ENCODE results near the gene LRRC53. TPM values are rescaled to one million over a fixed set of nuclear protein-coding genes. Genes with fewer than 3 reads are reported as not detected.

LRRC53 gene
- total and polyA plus RNA-seq, 2 of the 8 experiments (the other 6 are each of a cell fraction or from before 2014, with no cell fraction given) = not detected

DNA sequence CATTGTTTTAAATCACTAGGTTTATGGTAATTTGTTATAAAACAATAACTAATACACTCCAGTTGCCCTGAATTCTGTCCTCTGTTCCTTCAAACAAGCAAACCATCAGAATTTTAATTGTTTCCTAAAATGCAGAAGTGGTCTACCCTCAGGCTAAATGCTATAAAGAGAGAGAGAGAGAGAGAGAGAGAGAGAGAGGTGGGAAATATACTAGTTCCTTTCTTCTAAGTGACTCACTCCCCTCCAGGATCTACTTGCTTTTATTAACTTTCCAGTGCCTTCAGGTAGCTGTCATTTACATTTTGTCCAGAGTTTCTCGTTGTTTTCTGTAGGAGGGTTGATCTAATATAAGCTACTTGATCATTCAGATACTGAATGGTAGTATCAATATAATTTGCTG is 26.4 kb downstream of the LRRC53 start:
- ChIA-PET CTCF (ENCODE audit: partially characterized antibody) (no interaction called here), POLR2A (ENCODE audit: partially characterized antibody) (no interaction called here)
- no peaks in the 10 kb centered on the region for H3K9me3 ChIP-seq (ENCODE audit: insufficient read depth in 2 of 2, low read depth in 1 of 2, low read length in 1 of 2)
- H3K9ac ChIP-seq (replicated peaks in 1 of 4; ENCODE audit: extremely low read depth in 1 of 4, low read depth in 3 of 4, low read length in 3 of 4) = no peak overlapping the region
- no peak overlapping the region for H3K14ac ChIP-seq (ENCODE audit: insufficient read length)
- no peak overlapping the region for H2BK15ac ChIP-seq (ENCODE audit: low read length)
- FAIRE-seq = no peak
- WGBS, 2 experiments (ENCODE audit: extremely low coverage in 1 of 2, insufficient coverage in 1 of 2, insufficient read length in 1 of 2, insufficient replicate concordance in 2 of 2, low coverage in 1 of 2, low lambda C conversion rate in 2 of 2, missing lambda C conversion rate in 1 of 2) = 92% methylated on average over 1 of the region's 1 CpG; no CpG with 5 or more reads in 1 of the 2 experiments
- H2BK5ac ChIP-seq (ENCODE audit: low read depth, low read length) = no peak overlapping the region
- H4K5ac ChIP-seq (ENCODE audit: insufficient read length, low read depth, low read length) = no peak overlapping the region
- TF ChIP-seq RAD21 (IDR thresholded peaks at IDR 0.05 in 1 of 2, conservative IDR thresholded peaks at IDR 0.05 in 1 of 2; ENCODE audit: low read depth in 2 of 2, low read length in 2 of 2) (no peak), SP2 (IDR thresholded peaks at IDR 0.05; ENCODE audit: low read length) (no peak), BCL11A (IDR thresholded peaks at IDR 0.05; ENCODE audit: low read depth in 2 of 2, low read length in 2 of 2) (no peak), EP300 (IDR thresholded peaks at IDR 0.05; ENCODE audit: borderline replicate concordance in 1 of 2, low read depth in 2 of 2, low read length in 2 of 2) (no peak), NANOG (IDR thresholded peaks at IDR 0.05; ENCODE audit: insufficient read depth, low read depth, low read length, poor library complexity, severe bottlenecking) (no peak), TAF7 (optimal IDR thresholded peaks at IDR 0.05; ENCODE audit: borderline replicate concordance, low read depth, low read length) (no peak), HDAC2 (IDR thresholded peaks at IDR 0.05; ENCODE audit: borderline replicate concordance in 1 of 2, low read depth in 2 of 2, low read length in 2 of 2) (no peak), SP1 (IDR thresholded peaks at IDR 0.05; ENCODE audit: low read depth, low read length) (no peak)
- H2AK5ac ChIP-seq (ENCODE audit: low read depth, low read length) = no peak overlapping the region
- H3K36me3 ChIP-seq (ENCODE audit: control insufficient read depth in 2 of 4, insufficient read depth in 4 of 4, low read length in 3 of 4) = no peaks in the 10 kb centered on the region
- no peaks in the 10 kb centered on the region for H3K27me3 ChIP-seq (replicated peaks in 1 of 4; ENCODE audit: control insufficient read depth in 3 of 4, extremely low read depth in 1 of 4, insufficient read depth in 3 of 4, low read length in 3 of 4)
- H3K79me2 ChIP-seq (ENCODE audit: control insufficient read depth in 1 of 2, insufficient read depth in 2 of 2, low read length in 2 of 2) = no peaks in the 10 kb centered on the region
- no peak overlapping the region for H3K4ac ChIP-seq (replicated peaks; ENCODE audit: insufficient read length, low read depth, low read length)
- H3K56ac ChIP-seq (replicated peaks; ENCODE audit: insufficient read length, low read depth, low read length) = no peak overlapping the region
- no peak overlapping the region for H3K18ac ChIP-seq (ENCODE audit: extremely low read depth, low read length)
- no peak overlapping the region for H3K23ac ChIP-seq (ENCODE audit: insufficient read length)
- no peak overlapping the region for H4K8ac ChIP-seq (ENCODE audit: extremely low read depth, insufficient read depth, low read length)
- H3K4me3 ChIP-seq (ENCODE audit: extremely low read depth in 1 of 4, insufficient read depth in 2 of 4, low read depth in 3 of 4, low read length in 4 of 4) = no peak overlapping the region
- H2BK20ac ChIP-seq (ENCODE audit: low read length) = no peak overlapping the region
- no peaks in the 10 kb centered on the region for H3K23me2 ChIP-seq (ENCODE audit: low read depth, low read length)
- peaks cover 0 to 13% (median 4%) of the 10 kb centered on the region in 4 experiments; a peak in 3 of 7 replicates for H3K4me1 ChIP-seq (replicated peaks in 1 of 4; ENCODE audit: control insufficient read depth in 3 of 4, insufficient read depth in 4 of 4, low read length in 3 of 4)
- DNase-seq (ENCODE audit: low read depth in 1 of 2, low spot score in 2 of 2) = no peak
- no peaks in the 10 kb centered on the region for H3K79me1 ChIP-seq (ENCODE audit: low read depth, low read length)
- H2AFZ ChIP-seq (ENCODE audit: low read length) = no peak overlapping the region
- H2BK120ac ChIP-seq (replicated peaks; ENCODE audit: low read depth, low read length) = no peak overlapping the region
- no peak overlapping the region for H3K4me2 ChIP-seq (ENCODE audit: insufficient read depth in 1 of 2, low read depth in 2 of 2, low read length in 2 of 2)
- no peak overlapping the region for H2BK12ac ChIP-seq (ENCODE audit: low read depth, low read length)
- H4K20me1 ChIP-seq (replicated peaks in 1 of 2; ENCODE audit: control insufficient read depth in 1 of 2, insufficient read depth in 2 of 2, low read length in 2 of 2) = no peaks in the 10 kb centered on the region
- no peak overlapping the region for H3K27ac ChIP-seq (ENCODE audit: low read depth, low read length)
- no peak overlapping the region for H4K91ac ChIP-seq (replicated peaks; ENCODE audit: insufficient read length, low read length)

Data from H1 (cell line).